ENCODE measurements around the gene ACTL10. TPM values are rescaled to one million over a fixed set of nuclear protein-coding genes. Genes with fewer than 3 reads are reported as not detected.

The ACTL10 gene
- 1.7 and 2.6 TPM in 2 replicates for total RNA-seq (ENCODE audit: low replicate concordance)
- long read RNA-seq, result 0 reads

DNA sequence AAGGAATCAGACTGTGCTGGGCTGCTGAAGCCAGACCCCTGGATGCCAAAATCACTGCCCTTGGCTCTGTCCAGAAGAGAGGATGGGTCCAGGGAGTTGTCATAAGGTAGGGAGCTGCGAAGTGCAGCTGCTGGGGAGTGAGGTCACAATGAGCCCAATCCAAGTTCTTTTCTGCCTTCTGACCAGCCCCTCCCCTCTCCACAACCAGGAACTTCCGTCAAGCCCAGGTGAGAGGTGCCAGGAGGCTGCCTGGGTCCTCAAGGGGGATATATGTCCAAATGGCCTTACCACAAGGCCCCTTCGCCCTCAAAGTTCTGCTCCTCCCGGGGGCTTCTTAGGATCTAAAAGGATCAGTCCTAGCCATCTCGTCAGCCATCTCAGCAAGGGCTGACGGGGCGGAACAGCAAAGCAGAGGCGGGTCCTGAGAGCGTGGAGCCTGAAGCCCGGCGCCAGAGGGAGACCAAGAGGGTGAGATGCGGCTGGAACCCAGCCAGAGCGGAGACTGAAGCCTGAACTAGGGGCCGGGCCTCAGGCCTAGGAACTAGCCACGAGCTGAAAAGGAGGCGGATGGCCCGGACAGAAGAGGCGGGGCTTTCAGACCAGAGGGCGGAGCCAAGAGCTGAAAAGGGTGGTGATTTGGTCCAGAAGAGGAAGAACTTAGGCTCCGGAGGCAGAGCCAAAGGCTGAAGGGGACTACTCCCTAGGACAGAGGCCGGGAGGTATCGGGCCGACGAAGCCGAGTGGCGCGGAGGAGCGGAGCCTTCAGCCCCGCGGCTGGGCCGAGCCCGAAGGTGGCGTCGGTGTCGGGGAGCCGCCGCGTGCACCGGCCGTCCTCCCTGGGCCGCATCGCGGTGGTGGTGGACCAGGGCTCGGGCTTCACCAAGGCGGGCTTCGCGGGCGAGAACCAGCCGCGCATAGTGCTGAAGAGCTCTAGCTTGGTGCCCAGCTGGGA lies at the start of gene ACTL10:
ACTL10 (plus strand) TSS at position 651 of the 952 bp plus-strand sequence. CDS start 555 bp downstream, outside the sequence.
- peaks cover 12% of the 10 kb centered on the region for H3K36me3 Mint-ChIP-seq
- H3K27ac Mint-ChIP-seq, result peak within 1 kb of the TSS; percentile 91
- no peaks in the 10 kb centered on the region for H3K27me3 Mint-ChIP-seq
- peak within 1 kb of the TSS; percentile 96 for H3K4me3 Mint-ChIP-seq
- peak; percentile 57 for TF ChIP-seq CTCF (conservative IDR thresholded peaks at IDR 0.05)
- DNase-seq (ENCODE audit: extremely low spot score, unreplicated experiment), result peak; percentile 94
- peaks cover 38% of the 10 kb centered on the region for H3K4me1 Mint-ChIP-seq (ENCODE audit: unreplicated experiment)
- H3K9me3 Mint-ChIP-seq, result no peaks in the 10 kb centered on the region

DNA sequence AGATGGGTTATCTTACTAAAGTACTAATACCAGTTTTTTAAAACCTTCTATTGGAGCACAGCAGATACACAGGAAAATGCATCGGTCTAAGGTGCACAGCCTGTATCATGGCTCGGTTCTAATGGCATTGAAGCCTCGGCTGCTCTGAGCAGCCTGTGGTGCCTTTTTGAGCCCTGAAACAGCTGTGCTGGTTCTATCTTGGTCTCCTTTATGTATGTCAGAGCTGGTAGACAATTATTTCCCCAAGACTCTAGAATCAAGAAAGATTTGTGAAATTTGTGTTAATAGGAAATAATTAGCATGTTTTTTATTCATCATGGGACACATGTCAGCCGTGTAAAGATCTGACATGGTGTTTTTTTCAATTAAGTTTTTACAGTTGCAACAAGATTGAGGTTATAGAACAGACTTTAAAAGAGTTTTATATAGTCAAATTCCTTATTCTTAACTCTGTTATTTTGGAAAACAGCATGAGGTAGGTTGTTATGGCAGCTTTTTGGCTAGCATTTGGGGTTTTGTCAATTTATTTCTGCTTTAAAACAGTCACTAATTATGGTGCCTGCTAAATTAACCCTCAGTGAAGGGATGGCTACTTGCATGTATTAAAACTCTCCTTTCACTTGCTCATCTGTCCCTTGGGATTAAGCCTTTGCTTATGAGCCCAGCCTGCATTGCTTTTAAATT lies 44.9 kb upstream of the ACTL10 start:
- peaks cover 59% of the 10 kb centered on the region for H3K36me3 Mint-ChIP-seq
- H3K4me3 Mint-ChIP-seq, result no peak overlapping the region
- no peaks in the 10 kb centered on the region for H3K27me3 Mint-ChIP-seq
- no peaks in the 10 kb centered on the region for H3K9me3 Mint-ChIP-seq
- no peak for DNase-seq (ENCODE audit: extremely low spot score, unreplicated experiment)
- peaks cover 5% of the 10 kb centered on the region for H3K4me1 Mint-ChIP-seq (ENCODE audit: unreplicated experiment)
- H3K27ac Mint-ChIP-seq, result peak overlapping the region; percentile 30
- no peak for TF ChIP-seq CTCF (conservative IDR thresholded peaks at IDR 0.05)

- peaks cover 5% of the 10 kb centered on the region for H3K4me1 Mint-ChIP-seq (ENCODE audit: unreplicated experiment)
- no peaks in the 10 kb centered on the region for H3K9me3 Mint-ChIP-seq
- no peaks in the 10 kb centered on the region for H3K27me3 Mint-ChIP-seq
- DNase-seq (ENCODE audit: extremely low spot score, unreplicated experiment), result no peak
- no peak overlapping the region for H3K27ac Mint-ChIP-seq
- no peak overlapping the region for H3K4me3 Mint-ChIP-seq
- H3K36me3 Mint-ChIP-seq, result peaks cover 60% of the 10 kb centered on the region
- no peak for TF ChIP-seq CTCF (conservative IDR thresholded peaks at IDR 0.05)
These were observed 43.9 kb upstream of the ACTL10 start for GRCh38 chr20:33622705-33623365.

DNA sequence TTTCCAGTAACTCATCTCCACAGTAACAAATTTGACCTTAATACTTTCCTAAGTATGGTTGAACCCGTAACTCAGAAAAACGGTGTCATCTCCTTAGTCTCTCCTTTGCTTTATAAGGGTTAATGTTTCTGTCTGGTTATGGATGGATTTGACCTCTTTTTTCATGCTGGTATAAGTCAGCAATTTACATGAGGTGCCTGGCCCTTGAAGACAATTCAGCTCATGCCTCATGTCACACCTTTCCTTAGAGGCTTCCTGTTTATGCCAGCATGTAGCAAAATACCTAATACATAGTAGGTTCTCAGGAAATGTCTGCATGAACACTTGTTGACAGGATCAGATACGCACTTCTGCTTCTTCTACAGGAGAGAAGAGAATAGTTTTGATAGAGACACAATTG lies 42.3 kb upstream of the ACTL10 start:
- no peaks in the 10 kb centered on the region for H3K9me3 Mint-ChIP-seq
- DNase-seq (ENCODE audit: extremely low spot score, unreplicated experiment), result no peak
- H3K27me3 Mint-ChIP-seq, result no peaks in the 10 kb centered on the region
- H3K4me1 Mint-ChIP-seq (ENCODE audit: unreplicated experiment), result no peaks in the 10 kb centered on the region
- no peak overlapping the region for H3K4me3 Mint-ChIP-seq
- TF ChIP-seq CTCF (conservative IDR thresholded peaks at IDR 0.05), result no peak
- H3K27ac Mint-ChIP-seq, result no peak overlapping the region
- peaks cover 68% of the 10 kb centered on the region for H3K36me3 Mint-ChIP-seq

DNA sequence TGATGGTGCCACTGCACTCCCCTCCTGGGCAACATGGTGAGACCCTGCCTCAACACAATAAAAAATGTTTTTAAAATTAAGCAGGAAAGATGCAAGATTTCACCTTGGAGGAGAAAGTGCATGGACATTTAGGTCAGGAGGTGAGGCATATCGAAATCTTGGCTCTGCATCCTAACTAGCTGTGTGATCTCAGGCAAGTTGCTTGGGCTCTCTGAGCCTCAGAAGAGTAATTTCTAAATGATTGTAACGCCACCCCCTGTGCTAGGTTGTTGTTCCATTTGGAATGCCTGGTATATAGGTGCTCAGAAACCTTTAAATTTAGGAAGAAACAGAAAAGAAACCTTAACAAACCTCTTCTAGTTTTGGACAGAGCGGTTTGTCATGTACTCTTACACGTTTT lies 40.6 kb upstream of the ACTL10 start:
- no peaks in the 10 kb centered on the region for H3K4me1 Mint-ChIP-seq (ENCODE audit: unreplicated experiment)
- peaks cover 72% of the 10 kb centered on the region for H3K36me3 Mint-ChIP-seq
- H3K27ac Mint-ChIP-seq, result no peak overlapping the region
- H3K9me3 Mint-ChIP-seq, result no peaks in the 10 kb centered on the region
- no peak overlapping the region for H3K4me3 Mint-ChIP-seq
- no peak for DNase-seq (ENCODE audit: extremely low spot score, unreplicated experiment)
- no peak for TF ChIP-seq CTCF (conservative IDR thresholded peaks at IDR 0.05)
- H3K27me3 Mint-ChIP-seq, result no peaks in the 10 kb centered on the region

All from type B pancreatic cell (in vitro differentiated cells).